SK-N-SH (cell line): Measurements from ENCODE around the gene RNU5D-1. TPM values are rescaled to one million over a fixed set of nuclear protein-coding genes. Genes with fewer than 3 reads are reported as not detected.

Experiments used
- CTCF ChIA-PET: fragments of 300-600, 350-600 bp; formaldehyde crosslinking; extraction: SDS; loops from one replicate; lab custom pipeline; 2021; lab: Yijun Ruan, JAX
- POLR2A ChIA-PET: fragments of 350-600 bp; sonication (Branson Sonifier 250); formaldehyde crosslinking; extraction: SDS; loops from one replicate; lab custom pipeline; 2020; ENCODE audit warnings: antibody characterized with exemption, inconsistent platforms; lab: Yijun Ruan, JAX
- DNase-seq: peaks from one replicate; pipeline ENCODE4 v3.0.0; 2012
- H2AFZ ChIP-seq: fragments of 200-600 bp; sonication (generic); 2 replicates; pipeline ENCODE4 v1.8.1; 2016; ENCODE audit warnings: antibody characterized with exemption, mild to moderate bottlenecking, low read depth
- H3F3A ChIP-seq: fragments of 200-600 bp; sonication (generic); replicated peaks from 2 replicates; pipeline ENCODE3; 2016; ENCODE audit warnings: antibody characterized with exemption, mild to moderate bottlenecking; ENCODE audit not compliant: insufficient read depth
- H3K27ac ChIP-seq, 2 experiments: fragments of 200-500 bp in 1 of 2; fragments of 200-600 bp in 1 of 2; sonication (Bioruptor generic) in 1 of 2; sonication (generic), shearing (Covaris generic) in 1 of 2; 2 replicates each; pipeline versions ENCODE4 v1.5.1 to v1.6.1; 2014 to 2016; ENCODE audit warnings: low read depth in 2 of 2, inconsistent platforms in 1 of 2, low read length in 1 of 2, mild to moderate bottlenecking in 1 of 2, mixed read lengths in 1 of 2
- H3K27me3 ChIP-seq: fragments of 200-600 bp; sonication (generic), shearing (Covaris generic); 2 replicates; pipeline ENCODE4 v1.6.1; 2016; ENCODE audit warnings: mixed run types; ENCODE audit not compliant: insufficient read depth
- H3K36me3 ChIP-seq, 2 experiments: fragments of 200-500 bp in 1 of 2; fragments of 200-600 bp in 1 of 2; sonication (Bioruptor generic) in 1 of 2; sonication (generic) in 1 of 2; replicated peaks in 1 of 2; 2 replicates each; pipeline versions ENCODE3 to v1.5.1; 2014 to 2016; ENCODE audit warnings: low read length in 1 of 2, mild to moderate bottlenecking in 1 of 2; ENCODE audit not compliant: insufficient read depth in 2 of 2, control insufficient read depth in 1 of 2
- H3K4me1 ChIP-seq, 2 experiments: fragments of 200-500 bp in 1 of 2; fragments of 200-600 bp in 1 of 2; sonication (Bioruptor generic) in 1 of 2; sonication (generic), shearing (Covaris generic) in 1 of 2; 2 replicates each; pipeline versions ENCODE4 v1.5.1 to v1.6.1; 2014 to 2016; ENCODE audit warnings: low read depth in 1 of 2, low read length in 1 of 2, mixed run types in 1 of 2; ENCODE audit not compliant: insufficient read depth in 2 of 2, control insufficient read depth in 1 of 2
- H3K4me2 ChIP-seq: fragments of 200-600 bp; sonication (generic), shearing (Covaris generic); 2 replicates; pipeline ENCODE4 v1.6.1; 2017; ENCODE audit warnings: mixed run types
- H3K4me3 ChIP-seq, 2 experiments: fragments of 200-500 bp in 1 of 2; fragments of 200-600 bp in 1 of 2; sonication (Bioruptor generic) in 1 of 2; sonication (generic), shearing (Covaris generic) in 1 of 2; 2 replicates each; pipeline versions ENCODE4 v1.5.1 to v1.8.1; 2014 to 2016; ENCODE audit warnings: low read depth in 2 of 2, inconsistent platforms in 1 of 2, low read length in 1 of 2, mild to moderate bottlenecking in 1 of 2, mixed read lengths in 1 of 2, moderate library complexity in 1 of 2
- H3K79me2 ChIP-seq: fragments of 200-600 bp; sonication (generic); 2 replicates; pipeline ENCODE4 v1.8.1; 2017; ENCODE audit warnings: mild to moderate bottlenecking; ENCODE audit not compliant: insufficient read depth
- H3K9ac ChIP-seq: fragments of 200-600 bp; sonication (generic); 2 replicates; pipeline ENCODE4 v1.6.1; 2017; ENCODE audit warnings: mixed run types
- H3K9me2 ChIP-seq: fragments of 200-600 bp; sonication (generic); 2 replicates; pipeline ENCODE4 v1.6.1; 2017; ENCODE audit warnings: mixed run types
- H3K9me3 ChIP-seq: fragments of 200-600 bp; sonication (generic); 2 replicates; pipeline ENCODE4 v1.6.1; 2017; ENCODE audit warnings: mixed run types, mild to moderate bottlenecking, moderate library complexity
- H4K20me1 ChIP-seq: fragments of 200-600 bp; sonication (generic); 2 replicates; pipeline ENCODE4 v1.6.1; 2017; ENCODE audit warnings: mild to moderate bottlenecking, mixed run types; ENCODE audit not compliant: insufficient read depth
- FOSL2 ChIP-seq: IDR thresholded peaks from 2 replicates; pipeline ENCODE4 v1.4.0; 2012; ENCODE audit warnings: low read depth, mild to moderate bottlenecking, moderate library complexity, borderline replicate concordance
- FOXJ3 ChIP-seq: sonication (generic); formaldehyde crosslinking; IDR thresholded peaks from 2 replicates; pipeline ENCODE4 v1.5.1; 2020; ENCODE audit warnings: mild to moderate bottlenecking, missing genetic modification reagents
- FOXM1 ChIP-seq: IDR thresholded peaks from 2 replicates; pipeline ENCODE4 v1.4.0; 2012; ENCODE audit warnings: low read depth, mild to moderate bottlenecking
- MXI1 ChIP-seq: IDR thresholded peaks from 2 replicates; pipeline ENCODE4 v1.6.1; 2012; ENCODE audit warnings: mild to moderate bottlenecking, low read depth, low read length, improper control_type of control experiment
- NFIC ChIP-seq: IDR thresholded peaks from 2 replicates; pipeline ENCODE4 v1.4.0; 2012; ENCODE audit warnings: borderline replicate concordance
- POLR2AphosphoS5 ChIP-seq: IDR thresholded peaks from 2 replicates; pipeline ENCODE4 v1.6.1; 2012; ENCODE audit warnings: low read depth, low read length
- RAD21 ChIP-seq: IDR thresholded peaks from 2 replicates; pipeline ENCODE4 v1.6.1; 2012; ENCODE audit warnings: mild to moderate bottlenecking, low read length
- RXRA ChIP-seq: IDR thresholded peaks from 2 replicates; pipeline ENCODE4 v1.4.0; 2012; ENCODE audit warnings: low read depth, mild to moderate bottlenecking, borderline replicate concordance
- SMC3 ChIP-seq: IDR thresholded peaks from 2 replicates; pipeline ENCODE4 v1.6.1; 2012; ENCODE audit warnings: low read depth, low read length, improper control_type of control experiment
- TAF1 ChIP-seq: IDR thresholded peaks from 2 replicates; pipeline ENCODE4 v1.6.1; 2012; ENCODE audit warnings: low read depth, mild to moderate bottlenecking, low read length, moderate library complexity, borderline replicate concordance
- WGBS: methylation state at CpG from one replicate; pipeline ENCODE4 v1.1.6; 2017; ENCODE audit warnings: low lambda C conversion rate; 5-methylcytosine and 5-hydroxymethylcytosine counted together
- polyA plus RNA-seq, 3 experiments: library from polyadenylated mRNA; depleted of rRNA; stranded (reverse); fragments of >200 nt; gene quantifications; 2 replicates each; pipeline ENCODE4 v1.2.3, GENCODE V29; 2012
- TF ChIP-seq, protein P1 (sequence below): IDR thresholded peaks from 2 replicates; pipeline ENCODE4 v1.4.0; 2012; ENCODE audit warnings: low read depth, borderline replicate concordance
- TF ChIP-seq, protein P2 (sequence below): IDR thresholded peaks from 2 replicates; pipeline ENCODE4; 2012
- TF ChIP-seq, protein P3 (sequence below): fragments of 200-600 bp; sonication (generic); IDR thresholded peaks from 2 replicates; pipeline ENCODE4 v1.6.1; 2017; ENCODE audit warnings: antibody characterized with exemption, mild to moderate bottlenecking, moderate library complexity

The RNU5D-1 gene
- polyA plus RNA-seq, 1 of the 3 experiments (the other 2 are of a cell fraction), result not detected

DNA sequence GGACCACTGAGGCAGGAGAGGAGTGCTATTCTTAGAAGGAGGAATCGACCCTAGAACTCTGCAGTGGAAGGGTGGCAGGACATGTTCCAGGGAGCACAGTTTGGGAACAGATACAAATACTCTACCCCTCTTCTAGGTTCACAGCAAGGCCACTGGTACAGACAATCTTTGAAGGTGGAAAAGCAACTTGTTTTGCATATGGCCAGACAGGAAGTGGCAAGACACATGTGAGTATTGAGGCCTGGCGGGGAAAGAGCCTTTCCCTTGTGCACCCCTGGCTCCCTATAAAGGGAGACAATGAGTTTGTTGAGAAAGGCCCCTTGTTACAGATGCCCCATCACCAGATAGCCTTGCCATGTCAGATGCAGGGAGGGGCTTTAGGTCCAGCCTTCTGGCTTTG, 26.4 kb upstream of the RNU5D-1 start:
- H4K20me1 ChIP-seq, result no peaks in the 10 kb centered on the region
- H3K4me1 ChIP-seq, result no peaks in the 10 kb centered on the region
- no peak overlapping the region for H3K4me3 ChIP-seq
- no peak for DNase-seq
- no peaks in the 10 kb centered on the region for H3K27me3 ChIP-seq
- H3K9me3 ChIP-seq, result no peaks in the 10 kb centered on the region
- 100% methylated on average over 2 of the region's 2 CpGs for WGBS
- no peaks in the 10 kb centered on the region; the same call in 1 of the 2 replicates for H3K79me2 ChIP-seq
- no peak overlapping the region for H3K4me2 ChIP-seq
- no peaks in the 10 kb centered on the region for H3K9me2 ChIP-seq
- no peak overlapping the region for H3K9ac ChIP-seq
- TF ChIP-seq RAD21, result no peak
- TF ChIP-seq SMC3, result no peak
- TF ChIP-seq TAF1, result no peak
- no peak for TF ChIP-seq RXRA
- TF ChIP-seq, protein P1, sequence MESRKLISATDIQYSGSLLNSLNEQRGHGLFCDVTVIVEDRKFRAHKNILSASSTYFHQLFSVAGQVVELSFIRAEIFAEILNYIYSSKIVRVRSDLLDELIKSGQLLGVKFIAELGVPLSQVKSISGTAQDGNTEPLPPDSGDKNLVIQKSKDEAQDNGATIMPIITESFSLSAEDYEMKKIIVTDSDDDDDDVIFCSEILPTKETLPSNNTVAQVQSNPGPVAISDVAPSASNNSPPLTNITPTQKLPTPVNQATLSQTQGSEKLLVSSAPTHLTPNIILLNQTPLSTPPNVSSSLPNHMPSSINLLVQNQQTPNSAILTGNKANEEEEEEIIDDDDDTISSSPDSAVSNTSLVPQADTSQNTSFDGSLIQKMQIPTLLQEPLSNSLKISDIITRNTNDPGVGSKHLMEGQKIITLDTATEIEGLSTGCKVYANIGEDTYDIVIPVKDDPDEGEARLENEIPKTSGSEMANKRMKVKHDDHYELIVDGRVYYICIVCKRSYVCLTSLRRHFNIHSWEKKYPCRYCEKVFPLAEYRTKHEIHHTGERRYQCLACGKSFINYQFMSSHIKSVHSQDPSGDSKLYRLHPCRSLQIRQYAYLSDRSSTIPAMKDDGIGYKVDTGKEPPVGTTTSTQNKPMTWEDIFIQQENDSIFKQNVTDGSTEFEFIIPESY, result no peak
- no peak for TF ChIP-seq MXI1
- TF ChIP-seq, protein P2, sequence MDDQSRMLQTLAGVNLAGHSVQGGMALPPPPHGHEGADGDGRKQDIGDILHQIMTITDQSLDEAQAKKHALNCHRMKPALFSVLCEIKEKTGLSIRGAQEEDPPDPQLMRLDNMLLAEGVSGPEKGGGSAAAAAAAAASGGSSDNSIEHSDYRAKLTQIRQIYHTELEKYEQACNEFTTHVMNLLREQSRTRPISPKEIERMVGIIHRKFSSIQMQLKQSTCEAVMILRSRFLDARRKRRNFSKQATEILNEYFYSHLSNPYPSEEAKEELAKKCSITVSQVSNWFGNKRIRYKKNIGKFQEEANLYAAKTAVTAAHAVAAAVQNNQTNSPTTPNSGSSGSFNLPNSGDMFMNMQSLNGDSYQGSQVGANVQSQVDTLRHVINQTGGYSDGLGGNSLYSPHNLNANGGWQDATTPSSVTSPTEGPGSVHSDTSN, result no peak
- peaks cover 9 to 49% of the 10 kb centered on the region in 2 experiments for H3K36me3 ChIP-seq
- CTCF ChIA-PET, result no interaction called here
- POLR2A ChIA-PET, result no interaction called here
- H3F3A ChIP-seq, result no peaks in the 10 kb centered on the region
- H2AFZ ChIP-seq, result no peak overlapping the region
- no peak overlapping the region for H3K27ac ChIP-seq

DNA sequence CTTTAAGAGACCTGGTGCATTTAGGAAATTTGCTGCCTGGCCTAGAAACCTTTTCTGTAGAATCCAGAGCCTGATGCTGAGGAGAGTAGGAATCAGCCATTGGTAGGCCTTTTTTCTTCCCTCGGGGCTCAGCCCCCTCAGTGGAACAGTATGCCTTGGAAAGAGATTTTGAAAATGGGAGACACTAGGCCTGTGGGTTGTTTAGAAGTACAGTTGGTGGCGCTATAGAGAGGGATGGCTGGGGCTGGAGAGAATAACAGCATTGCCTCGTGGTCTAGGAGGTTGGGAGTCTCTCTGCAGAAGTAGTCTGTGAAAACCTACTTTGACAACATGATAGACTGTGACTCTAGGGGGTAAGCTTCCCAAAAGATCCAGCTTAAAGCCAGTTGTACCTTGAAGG, 16.9 kb upstream of the RNU5D-1 start:
- Histone ChIP-seq H3K79me2 (peaks cover 55% of the 10 kb centered on the region), H3F3A (peaks cover 6% of the 10 kb centered on the region), H3K4me1 (no peaks in the 10 kb centered on the region), H4K20me1 (peaks cover 4% of the 10 kb centered on the region; the same call in 1 of the 2 replicates), H3K4me2 (no peak overlapping the region), H3K27ac (no peak overlapping the region), H3K9me3 (no peaks in the 10 kb centered on the region), H3K9me2 (no peaks in the 10 kb centered on the region), H2AFZ (no peak overlapping the region), H3K4me3 (no peak overlapping the region), H3K36me3 (peaks cover 11 to 18% of the 10 kb centered on the region in 2 experiments), H3K9ac (no peak overlapping the region), H3K27me3 (no peaks in the 10 kb centered on the region)
- ChIA-PET CTCF (interaction anchor here (0.7 to 1.5 kb wide), 3 partner anchors 17 to 61 kb away, joined by 3 read pairs; partner anchors contain the start of gene RNU5D-1), POLR2A (interaction anchor here (0.7 kb wide), 1 partner anchor 11 kb away, joined by 3 read pairs; no protein-coding TSS in a partner anchor)
- WGBS, result 94% methylated on average over 3 of the region's 3 CpGs
- no peak for DNase-seq
- TF ChIP-seq POLR2AphosphoS5 (no peak), FOSL2 (no peak), MXI1 (no peak), NFIC (no peak), FOXJ3 (CRISPR knock-in tag) (no peak), FOXM1 (no peak)
- TF ChIP-seq, protein P3, sequence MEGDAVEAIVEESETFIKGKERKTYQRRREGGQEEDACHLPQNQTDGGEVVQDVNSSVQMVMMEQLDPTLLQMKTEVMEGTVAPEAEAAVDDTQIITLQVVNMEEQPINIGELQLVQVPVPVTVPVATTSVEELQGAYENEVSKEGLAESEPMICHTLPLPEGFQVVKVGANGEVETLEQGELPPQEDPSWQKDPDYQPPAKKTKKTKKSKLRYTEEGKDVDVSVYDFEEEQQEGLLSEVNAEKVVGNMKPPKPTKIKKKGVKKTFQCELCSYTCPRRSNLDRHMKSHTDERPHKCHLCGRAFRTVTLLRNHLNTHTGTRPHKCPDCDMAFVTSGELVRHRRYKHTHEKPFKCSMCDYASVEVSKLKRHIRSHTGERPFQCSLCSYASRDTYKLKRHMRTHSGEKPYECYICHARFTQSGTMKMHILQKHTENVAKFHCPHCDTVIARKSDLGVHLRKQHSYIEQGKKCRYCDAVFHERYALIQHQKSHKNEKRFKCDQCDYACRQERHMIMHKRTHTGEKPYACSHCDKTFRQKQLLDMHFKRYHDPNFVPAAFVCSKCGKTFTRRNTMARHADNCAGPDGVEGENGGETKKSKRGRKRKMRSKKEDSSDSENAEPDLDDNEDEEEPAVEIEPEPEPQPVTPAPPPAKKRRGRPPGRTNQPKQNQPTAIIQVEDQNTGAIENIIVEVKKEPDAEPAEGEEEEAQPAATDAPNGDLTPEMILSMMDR, result 0 out of 2 replicates have a peak, but pooled peaks have one; percentile 16
